ENCODE measurements around the gene TIAM1.

Gene TIAM1

GRCh38 chr21:31124010-31124409, 220.1 kb downstream of the TIAM1 start:
- TF ChIP-seq CTCF (IDR thresholded peaks at IDR 0.05; ENCODE audit: insufficient read depth, low read length, poor library complexity, severe bottlenecking), result no peak
- DNase-seq (ENCODE audit: extremely low read depth, insufficient read length), result no peak

GRCh38 chr21:31119199-31119598, 224.9 kb downstream of the TIAM1 start:
- no peak for TF ChIP-seq CTCF (IDR thresholded peaks at IDR 0.05; ENCODE audit: insufficient read depth, low read length, poor library complexity, severe bottlenecking)
- DNase-seq (ENCODE audit: extremely low read depth, insufficient read length), result no peak
- Histone ChIP-seq H3K4me3 (replicated peaks; ENCODE audit: low read depth, low read length) (no peak overlapping the region), H3K27me3 (replicated peaks; ENCODE audit: control insufficient read depth, insufficient read depth, low read length) (no peaks in the 10 kb centered on the region), H3K36me3 (ENCODE audit: control insufficient read depth, insufficient read depth, low read length) (no peaks in the 10 kb centered on the region)

More at GRCh38 chr21:31124010-31124409, 220.1 kb downstream of the TIAM1 start:
- H3K36me3 ChIP-seq (ENCODE audit: control insufficient read depth, insufficient read depth, low read length), result no peaks in the 10 kb centered on the region
- H3K27me3 ChIP-seq (replicated peaks; ENCODE audit: control insufficient read depth, insufficient read depth, low read length), result no peaks in the 10 kb centered on the region
- no peak overlapping the region for H3K4me3 ChIP-seq (replicated peaks; ENCODE audit: low read depth, low read length)

GRCh38 chr21:31117128-31117916, 226.7 kb downstream of the TIAM1 start:
- TF ChIP-seq CTCF (IDR thresholded peaks at IDR 0.05; ENCODE audit: insufficient read depth, low read length, poor library complexity, severe bottlenecking), result no peak
- no peak overlapping the region for H3K4me3 ChIP-seq (replicated peaks; ENCODE audit: low read depth, low read length)
- DNase-seq (ENCODE audit: extremely low read depth, insufficient read length), result no peak
- H3K36me3 ChIP-seq (ENCODE audit: control insufficient read depth, insufficient read depth, low read length), result no peaks in the 10 kb centered on the region
- no peaks in the 10 kb centered on the region for H3K27me3 ChIP-seq (replicated peaks; ENCODE audit: control insufficient read depth, insufficient read depth, low read length)

GRCh38 chr21:31115249-31115648, 228.8 kb downstream of the TIAM1 start:
- Histone ChIP-seq H3K36me3 (ENCODE audit: control insufficient read depth, insufficient read depth, low read length) (no peaks in the 10 kb centered on the region), H3K27me3 (replicated peaks; ENCODE audit: control insufficient read depth, insufficient read depth, low read length) (no peaks in the 10 kb centered on the region), H3K4me3 (replicated peaks; ENCODE audit: low read depth, low read length) (no peak overlapping the region)
- no peak for TF ChIP-seq CTCF (IDR thresholded peaks at IDR 0.05; ENCODE audit: insufficient read depth, low read length, poor library complexity, severe bottlenecking)
- no peak for DNase-seq (ENCODE audit: extremely low read depth, insufficient read length)

- no peaks in the 10 kb centered on the region for H3K36me3 ChIP-seq (ENCODE audit: control insufficient read depth, insufficient read depth, low read length)
- no peak overlapping the region for H3K4me3 ChIP-seq (replicated peaks; ENCODE audit: low read depth, low read length)
- no peak for DNase-seq (ENCODE audit: extremely low read depth, insufficient read length)
- no peaks in the 10 kb centered on the region for H3K27me3 ChIP-seq (replicated peaks; ENCODE audit: control insufficient read depth, insufficient read depth, low read length)
- TF ChIP-seq CTCF (IDR thresholded peaks at IDR 0.05; ENCODE audit: insufficient read depth, low read length, poor library complexity, severe bottlenecking), result no peak
These were observed 233.0 kb downstream of the TIAM1 start for GRCh38 chr21:31111093-31111492.

Measured in GM06990 (cell line).